Thoracic aorta (tissue), 2 donors: ENCODE measurements around the gene GPX4. TPM values are rescaled to one million over a fixed set of nuclear protein-coding genes. Genes with fewer than 3 reads are reported as not detected.

ENCODE experiments used
- ATAC-seq: fragments of 150-250 bp; one replicate; pipeline ENCODE4 v1.8.0; 2017; ENCODE audit warnings: low read depth; ENCODE audit not compliant: insufficient number of reproducible peaks, low FRiP score
- DNase-seq: peaks from one replicate; pipeline ENCODE4 v3.0.0-alpha.2; 2020; ENCODE audit warnings: low spot score
- H3K27ac ChIP-seq, 2 donors: fragments of 200-600 bp; sonication (generic); 1 replicate in 1 of 2; 2 replicates in 1 of 2; pipeline ENCODE4 v1.5.1; 2016; ENCODE audit warnings: mild to moderate bottlenecking in 2 of 2, moderate library complexity in 2 of 2
- H3K27me3 ChIP-seq: fragments of 200-600 bp; sonication (generic); replicated peaks from 2 replicates; pipeline ENCODE4 v1.6.0; 2016; ENCODE audit warnings: mild to moderate bottlenecking; ENCODE audit not compliant: insufficient read depth
- H3K36me3 ChIP-seq: fragments of 200-600 bp; sonication (generic); one replicate; pipeline ENCODE4 v1.5.1; 2016
- H3K4me1 ChIP-seq, 2 donors: fragments of 200-600 bp; sonication (generic); 1 replicate in 1 of 2; 2 replicates in 1 of 2; pipeline versions ENCODE4 v1.5.1 to v1.6.0; 2016; ENCODE audit warnings: low read depth in 2 of 2, mild to moderate bottlenecking in 1 of 2; ENCODE audit not compliant: control insufficient read depth in 1 of 2
- H3K4me3 ChIP-seq: fragments of 200-600 bp; sonication (generic); 2 replicates; pipeline ENCODE4 v1.5.1; 2016; ENCODE audit warnings: mild to moderate bottlenecking
- H3K9me3 ChIP-seq: fragments of 200-600 bp; sonication (generic); 2 replicates; pipeline ENCODE4 v1.5.1; 2016
- total RNA-seq, 2 donors: library from RNA; depleted of rRNA; stranded (reverse); fragments of >200 nt; gene quantifications; one replicate each; pipeline versions ENCODE4 v1.1.0 to v1.2.3, GENCODE V29; 2016
- TF ChIP-seq, protein P1 (sequence below): fragments of 200-600 bp; sonication (generic); IDR thresholded peaks from one replicate; pipeline ENCODE4 v1.5.1; 2019; ENCODE audit warnings: antibody characterized with exemption

GPX4 gene
- total RNA-seq, 2 donors from 2014 or later = 259 to 441 TPM

DNA sequence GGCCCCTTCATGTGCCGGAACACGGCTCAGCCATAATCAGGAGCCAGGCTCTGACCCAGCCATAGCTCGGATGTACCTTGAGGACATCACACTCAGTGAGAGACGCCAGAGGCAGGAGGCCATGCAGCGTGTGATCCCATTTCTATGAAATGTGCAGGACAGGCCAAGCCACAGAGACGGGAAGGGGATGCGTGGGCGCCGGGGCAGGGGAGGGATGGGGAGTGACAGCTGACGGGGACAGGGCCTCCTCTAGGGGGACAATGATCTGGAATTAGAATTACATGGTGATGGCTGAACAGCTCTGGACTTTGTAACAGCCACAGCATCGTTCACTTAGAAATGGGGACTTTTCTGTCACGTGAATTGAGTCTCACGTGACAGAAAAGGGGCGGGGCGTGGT, 35.3 kb downstream of the GPX4 start:
- TF ChIP-seq, protein P1, sequence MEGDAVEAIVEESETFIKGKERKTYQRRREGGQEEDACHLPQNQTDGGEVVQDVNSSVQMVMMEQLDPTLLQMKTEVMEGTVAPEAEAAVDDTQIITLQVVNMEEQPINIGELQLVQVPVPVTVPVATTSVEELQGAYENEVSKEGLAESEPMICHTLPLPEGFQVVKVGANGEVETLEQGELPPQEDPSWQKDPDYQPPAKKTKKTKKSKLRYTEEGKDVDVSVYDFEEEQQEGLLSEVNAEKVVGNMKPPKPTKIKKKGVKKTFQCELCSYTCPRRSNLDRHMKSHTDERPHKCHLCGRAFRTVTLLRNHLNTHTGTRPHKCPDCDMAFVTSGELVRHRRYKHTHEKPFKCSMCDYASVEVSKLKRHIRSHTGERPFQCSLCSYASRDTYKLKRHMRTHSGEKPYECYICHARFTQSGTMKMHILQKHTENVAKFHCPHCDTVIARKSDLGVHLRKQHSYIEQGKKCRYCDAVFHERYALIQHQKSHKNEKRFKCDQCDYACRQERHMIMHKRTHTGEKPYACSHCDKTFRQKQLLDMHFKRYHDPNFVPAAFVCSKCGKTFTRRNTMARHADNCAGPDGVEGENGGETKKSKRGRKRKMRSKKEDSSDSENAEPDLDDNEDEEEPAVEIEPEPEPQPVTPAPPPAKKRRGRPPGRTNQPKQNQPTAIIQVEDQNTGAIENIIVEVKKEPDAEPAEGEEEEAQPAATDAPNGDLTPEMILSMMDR = no peak
- no peak overlapping the region for H3K4me3 ChIP-seq
- no peaks in the 10 kb centered on the region for H3K9me3 ChIP-seq
- ATAC-seq (no peak), DNase-seq (no peak)
- H3K27me3 ChIP-seq = no peaks in the 10 kb centered on the region
- peaks cover 6% of the 10 kb centered on the region for H3K36me3 ChIP-seq
- peaks cover 0 to 14% of the 10 kb centered on the region in 2 donors for H3K4me1 ChIP-seq
- H3K27ac ChIP-seq = no peak overlapping the region

- ATAC-seq (no peak), DNase-seq (no peak)
- H3K27me3 ChIP-seq = no peaks in the 10 kb centered on the region
- H3K27ac ChIP-seq = no peak overlapping the region
- H3K4me1 ChIP-seq = peaks cover 0 to 12% of the 10 kb centered on the region in 2 donors
- peaks cover 10% of the 10 kb centered on the region for H3K36me3 ChIP-seq
- TF ChIP-seq, protein P1 = no peak
- no peaks in the 10 kb centered on the region for H3K9me3 ChIP-seq
- H3K4me3 ChIP-seq = no peak overlapping the region
These were observed 36.7 kb downstream of the GPX4 start for GRCh38 chr19:1140272-1141027.

DNA sequence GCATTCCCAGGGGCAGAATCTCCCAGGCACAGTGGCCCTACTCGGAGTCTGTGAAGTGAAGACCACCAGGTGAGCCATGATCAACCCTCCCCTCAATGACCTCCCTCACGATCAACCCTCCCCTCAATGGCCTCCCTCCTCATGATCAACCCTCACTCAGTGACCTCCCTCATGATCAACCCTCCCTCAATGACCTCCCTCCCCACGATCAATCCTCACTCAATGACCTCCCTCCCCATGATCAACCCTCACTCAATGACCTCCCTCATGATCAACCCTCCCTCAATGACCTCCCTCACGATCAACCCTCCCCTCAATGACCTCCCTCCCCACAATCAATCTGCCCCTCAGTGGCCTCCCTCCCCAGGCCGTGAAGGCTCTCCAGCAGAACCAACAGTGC, 38.1 kb downstream of the GPX4 start:
- H3K4me1 ChIP-seq = no peaks in the 10 kb centered on the region
- no peak overlapping the region for H3K4me3 ChIP-seq
- no peaks in the 10 kb centered on the region for H3K27me3 ChIP-seq
- H3K36me3 ChIP-seq = peaks cover 15% of the 10 kb centered on the region
- no peak overlapping the region for H3K27ac ChIP-seq
- TF ChIP-seq, protein P1 = no peak
- DNase-seq (no peak), ATAC-seq (peak; percentile 54)
- no peaks in the 10 kb centered on the region for H3K9me3 ChIP-seq

- no peak for ATAC-seq
- no peak for DNase-seq
- Histone ChIP-seq H3K4me1 (no peaks in the 10 kb centered on the region), H3K27ac (no peak overlapping the region), H3K4me3 (no peak overlapping the region), H3K27me3 (no peaks in the 10 kb centered on the region), H3K9me3 (no peaks in the 10 kb centered on the region), H3K36me3 (peaks cover 24% of the 10 kb centered on the region)
- TF ChIP-seq, protein P1 = no peak
These were observed 40.1 kb downstream of the GPX4 start for GRCh38 chr19:1143828-1144399.

DNA sequence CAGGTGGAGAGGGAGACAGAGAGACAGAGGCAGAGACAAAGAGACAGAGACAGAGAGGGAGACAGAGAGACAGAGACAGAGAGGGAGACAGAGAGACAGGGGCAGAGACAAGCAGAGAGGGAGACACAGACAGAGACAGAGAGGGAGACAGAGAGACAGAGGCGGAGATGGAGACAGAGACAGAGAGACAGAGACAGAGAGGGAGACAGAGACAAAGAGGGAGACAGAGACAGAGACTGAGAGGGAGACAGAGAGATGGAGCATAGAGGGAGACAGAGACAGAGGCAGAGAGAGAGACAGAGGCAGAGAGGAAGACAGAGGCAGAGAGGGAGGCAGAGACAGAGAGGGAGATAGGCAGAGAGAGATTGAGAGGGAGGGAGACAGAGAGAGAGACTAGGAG, 40.9 kb downstream of the GPX4 start:
- TF ChIP-seq, protein P1 = no peak
- Histone ChIP-seq H3K9me3 (no peaks in the 10 kb centered on the region), H3K27me3 (no peaks in the 10 kb centered on the region), H3K27ac (no peak overlapping the region), H3K4me3 (no peak overlapping the region), H3K4me1 (no peaks in the 10 kb centered on the region), H3K36me3 (peaks cover 27% of the 10 kb centered on the region)
- DNase-seq = no peak
- no peak for ATAC-seq
